ENCODE measurements around the gene NCAPD2.
A peak's percentile ranks its signal among the peaks of the same experiment; 100 is the strongest.
"Not testable (repeated sequence)": the region's sequence is repeated elsewhere in the genome, so short reads cannot be mapped to it uniquely, and the experiment has no call there.

The NCAPD2 gene

DNA sequence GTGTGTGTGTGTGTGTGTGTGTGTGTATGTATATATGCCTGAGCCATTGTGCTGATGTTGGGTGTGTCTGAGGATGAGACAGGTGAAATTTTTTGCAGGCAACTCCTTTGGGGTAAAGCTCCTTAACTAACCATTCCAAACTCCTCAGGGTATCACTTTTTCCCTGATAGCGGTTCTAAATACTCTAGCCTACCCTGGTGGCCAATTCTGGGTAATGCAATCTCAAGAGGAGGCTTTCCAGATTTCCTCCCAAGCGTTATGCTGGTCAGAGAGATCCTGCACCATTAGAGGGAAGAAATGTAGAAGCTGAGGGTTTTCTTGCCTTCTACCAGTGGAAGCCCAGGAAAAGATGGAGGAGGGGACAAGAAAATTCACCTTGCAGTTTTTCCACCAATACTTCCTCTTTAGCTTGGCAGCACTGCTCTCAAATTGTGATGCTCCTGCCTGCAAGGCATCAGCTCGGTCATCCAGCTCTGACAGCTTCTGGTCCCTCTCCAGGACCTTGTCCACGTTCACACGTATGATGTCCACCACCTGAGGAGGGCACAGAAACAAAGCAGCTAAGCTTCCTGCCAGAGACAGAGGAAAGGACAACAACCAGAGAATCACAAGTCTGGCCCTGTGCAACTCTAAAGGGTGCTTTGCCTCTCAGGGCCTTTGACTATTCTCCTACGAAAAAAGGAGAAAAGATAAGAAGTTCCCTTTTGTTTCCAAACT lies 28.3 kb upstream of the NCAPD2 start:
- DNase-seq (ENCODE audit: low read depth), result no peak

DNA sequence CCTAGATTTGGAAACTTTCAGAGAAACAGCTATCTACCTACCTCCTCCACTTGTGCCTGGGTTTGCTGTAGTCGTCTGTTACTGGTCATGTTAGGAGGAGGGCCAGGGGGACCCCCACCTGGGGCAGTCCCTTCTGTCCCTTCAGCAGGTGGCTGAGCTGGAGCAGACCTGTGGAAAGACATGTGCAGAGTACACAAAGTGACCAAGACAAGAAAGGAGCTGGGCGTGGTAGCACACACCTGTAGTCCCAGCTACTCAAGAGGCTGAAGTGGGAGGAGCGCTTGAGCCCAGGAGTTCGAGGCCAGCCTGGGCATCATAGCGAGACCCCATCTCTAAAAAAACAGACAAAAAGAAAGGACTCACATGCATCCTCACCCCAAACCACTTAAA lies 27.7 kb upstream of the NCAPD2 start:
- DNase-seq (ENCODE audit: low read depth), result no peak

DNA sequence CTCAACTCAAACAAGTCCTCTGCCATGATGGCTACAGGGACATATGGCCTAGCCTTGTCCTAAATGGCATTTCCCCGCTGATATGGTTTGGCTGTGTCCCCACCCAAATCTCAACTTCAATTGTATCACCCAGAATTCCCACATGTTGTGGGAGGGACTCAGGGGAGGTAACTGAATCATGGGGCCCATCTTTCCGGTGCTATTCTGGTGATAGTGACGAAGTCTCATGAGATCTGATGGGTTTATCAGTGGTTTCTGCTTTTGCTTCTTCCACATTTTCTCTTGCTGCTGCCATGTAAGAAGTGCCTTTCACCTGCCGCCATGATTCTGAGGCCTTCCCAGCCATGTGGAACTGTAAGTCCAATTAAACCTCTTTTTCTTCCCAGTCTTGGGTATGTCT lies 27.2 kb upstream of the NCAPD2 start:
- DNase-seq (ENCODE audit: low read depth), result not testable (repeated sequence)

DNA sequence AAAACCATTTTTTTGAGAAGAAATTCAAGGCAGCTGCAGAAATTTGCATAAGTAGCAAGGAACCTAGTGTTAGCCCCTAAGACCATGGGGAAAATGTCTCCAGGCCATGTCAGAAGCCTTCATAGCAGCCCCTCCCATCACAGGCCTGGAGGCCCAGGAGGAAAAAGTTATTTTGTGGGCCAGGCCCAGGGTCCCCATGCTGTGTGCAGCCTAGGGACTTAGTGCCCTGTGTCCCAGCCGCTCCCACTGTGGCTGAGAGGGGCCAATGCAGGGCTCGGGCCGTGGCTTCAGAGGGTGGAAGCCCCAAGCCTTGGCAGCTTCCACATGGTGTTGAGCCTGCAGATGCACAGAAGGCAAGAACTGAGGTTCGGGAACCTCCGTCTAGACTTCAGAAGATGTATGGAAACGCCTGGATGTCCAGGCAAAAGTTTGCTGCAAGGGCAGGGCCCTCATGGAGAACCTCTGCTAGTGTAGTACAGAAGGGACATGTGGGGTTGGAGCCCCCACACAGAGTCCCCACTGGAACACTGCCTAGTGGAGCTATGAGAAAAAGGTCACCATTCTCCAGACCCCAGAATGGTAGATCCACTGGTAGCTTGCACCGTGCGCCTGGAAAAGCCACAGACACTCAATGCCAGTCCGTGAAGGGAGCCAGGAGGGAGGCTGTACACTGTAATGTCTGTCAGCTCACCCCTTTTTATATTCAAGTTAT lies 26.2 kb upstream of the NCAPD2 start:
- DNase-seq (ENCODE audit: low read depth), result not testable (repeated sequence)

DNA sequence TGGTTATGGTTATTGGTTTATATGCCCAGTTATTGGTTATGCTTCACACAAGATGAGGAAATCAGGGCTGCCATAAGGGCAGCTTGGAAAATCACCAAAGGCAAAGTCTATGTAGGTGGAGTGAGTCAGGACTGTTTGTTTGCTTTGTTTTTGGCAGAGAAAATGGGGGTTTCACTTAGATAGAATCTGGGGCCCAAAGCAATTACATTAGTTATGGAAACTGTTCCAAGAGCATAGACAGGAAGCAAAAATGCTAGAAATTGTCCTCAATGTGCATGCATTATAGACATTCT lies 25.7 kb upstream of the NCAPD2 start:
- DNase-seq (ENCODE audit: low read depth), result no peak

DNA sequence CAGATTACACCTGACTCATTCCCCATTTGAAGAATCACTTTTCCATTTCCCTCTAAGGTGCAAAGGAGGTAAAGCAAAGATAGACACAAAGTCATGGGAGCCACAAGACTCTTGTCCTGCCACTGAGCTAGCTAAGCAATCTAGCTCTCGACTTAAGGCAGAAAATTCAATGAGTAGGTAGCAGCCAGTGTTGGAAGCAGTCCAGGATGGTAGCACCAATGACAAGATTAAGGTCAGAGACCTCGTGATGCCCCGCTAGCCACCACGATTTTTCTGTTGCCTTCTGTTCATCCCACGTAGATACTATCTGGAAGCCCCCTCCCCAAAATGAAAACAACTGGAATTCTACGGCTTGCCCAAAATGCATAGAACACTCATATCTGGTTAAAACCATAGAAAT lies 24.8 kb upstream of the NCAPD2 start:
- DNase-seq (ENCODE audit: low read depth), result no peak

DNA sequence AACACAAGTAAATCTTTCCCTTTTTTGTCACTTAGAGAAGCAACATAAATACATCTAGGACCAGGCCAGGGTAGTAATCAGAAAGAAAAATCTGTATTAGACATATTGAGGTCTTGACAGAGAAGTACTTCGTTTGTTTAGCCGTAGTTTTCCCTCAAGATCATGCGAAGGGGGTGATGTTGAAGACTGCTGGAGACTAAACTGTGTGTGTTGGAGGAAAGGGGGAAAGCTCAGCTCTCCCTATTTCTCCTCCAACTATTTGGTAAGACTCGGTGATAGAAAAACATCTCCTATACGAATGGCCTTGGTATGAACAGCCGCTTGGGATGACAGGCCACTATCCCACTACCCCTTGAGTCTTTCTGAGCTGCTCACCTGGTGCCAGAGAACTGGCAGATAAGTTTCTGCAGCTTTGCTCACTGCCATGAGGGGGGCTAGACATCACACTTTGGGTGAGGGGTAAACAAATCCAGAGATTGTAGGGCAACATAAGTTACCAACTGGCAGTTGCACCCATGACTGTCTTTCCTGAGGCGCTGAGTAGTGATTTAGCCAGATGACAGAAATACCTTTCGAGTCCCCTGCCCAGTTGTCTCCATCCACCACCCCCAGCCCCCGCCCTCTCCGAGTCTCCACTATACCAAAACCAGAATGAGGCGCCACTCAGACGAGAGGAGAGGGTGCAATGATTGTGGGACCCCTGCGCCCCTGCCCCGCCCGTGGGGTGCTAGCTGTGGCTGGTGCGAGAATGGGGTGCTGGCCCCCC lies 24.1 kb upstream of the NCAPD2 start:
- DNase-seq (ENCODE audit: low read depth), result no peak

DNA sequence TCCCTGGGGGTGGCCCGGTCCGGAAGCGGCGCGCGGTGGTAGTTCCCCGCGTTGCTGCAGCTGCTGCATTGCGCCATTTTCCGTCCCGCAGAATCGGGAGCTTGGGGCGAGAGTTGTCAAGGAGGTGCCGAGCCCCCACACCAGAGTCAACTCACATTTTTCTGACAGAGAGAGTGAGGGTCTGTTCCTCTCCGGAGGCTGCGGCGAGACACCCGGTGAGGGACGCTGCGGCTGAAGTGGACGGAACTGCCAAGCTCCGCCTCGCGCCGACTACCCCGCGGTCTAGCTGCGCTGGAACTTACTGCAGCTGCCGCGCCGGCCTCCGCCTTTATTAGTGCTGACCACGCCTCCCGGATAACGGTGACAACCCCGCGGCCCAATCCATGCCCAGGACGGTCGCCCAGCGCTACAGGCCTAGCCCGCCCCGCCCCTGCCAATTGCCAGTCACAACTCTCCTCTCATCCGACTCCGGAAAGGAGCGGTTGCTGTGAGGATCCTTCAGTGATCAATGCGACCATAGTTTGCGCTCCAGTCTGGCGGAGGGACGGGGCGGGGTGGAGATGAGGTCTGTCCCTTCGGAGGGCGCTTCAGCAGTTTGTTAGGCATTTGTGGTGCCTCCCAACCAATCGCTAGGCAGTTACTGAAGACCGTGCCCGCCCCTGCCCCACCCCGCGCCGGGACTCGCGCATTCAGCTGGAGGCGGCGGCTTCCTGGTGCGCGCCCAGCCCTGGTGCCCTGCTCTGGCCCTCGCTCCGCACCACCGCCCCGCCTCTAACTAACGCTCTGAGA lies 23.3 kb upstream of the NCAPD2 start, which contains the start of gene VAMP1:
TSS of gene VAMP1 (minus strand) at position 303 of the 789 bp plus-strand sequence. CDS start at position 157, 146 bp downstream.
- DNase-seq (ENCODE audit: low read depth), result peak; percentile 97

DNA sequence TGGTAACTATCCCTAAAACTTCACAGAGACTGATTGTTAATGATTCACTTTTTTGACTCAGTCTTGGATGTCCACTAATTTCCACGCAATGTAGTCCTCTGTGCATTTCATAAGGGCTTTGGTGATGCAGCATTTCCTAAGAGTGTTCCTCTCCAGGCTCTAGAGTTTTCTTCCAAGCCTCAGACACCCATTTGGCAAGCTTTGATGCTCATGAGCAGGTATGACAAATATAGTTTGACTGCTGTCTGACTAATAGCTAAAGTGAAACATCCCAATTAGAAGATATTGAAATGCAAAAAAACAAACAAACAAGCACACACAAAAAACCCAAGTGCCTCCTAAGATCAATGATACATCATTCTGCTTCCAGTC lies 21.9 kb upstream of the NCAPD2 start:
- no peak for DNase-seq (ENCODE audit: low read depth)

DNA sequence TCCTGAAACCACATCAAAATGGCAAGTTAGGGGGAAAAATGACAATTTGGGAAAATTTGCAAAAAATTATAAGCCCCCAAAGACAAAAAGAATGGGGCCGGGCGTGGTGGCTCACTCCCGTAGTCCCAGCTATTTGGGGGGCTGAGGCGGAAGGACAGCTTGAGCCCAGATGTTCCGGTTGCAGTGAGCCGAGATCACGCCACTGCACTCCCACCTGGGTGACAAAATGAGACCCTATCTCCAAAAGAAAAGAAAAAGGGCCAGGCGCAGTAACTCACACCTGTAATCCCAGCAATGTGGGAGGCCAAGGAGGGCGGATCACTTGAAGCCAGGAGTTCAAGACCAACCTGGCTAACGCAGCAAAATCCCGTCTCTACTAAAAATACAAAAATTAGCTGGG lies 21.4 kb upstream of the NCAPD2 start:
- DNase-seq (ENCODE audit: low read depth), result no peak

DNA sequence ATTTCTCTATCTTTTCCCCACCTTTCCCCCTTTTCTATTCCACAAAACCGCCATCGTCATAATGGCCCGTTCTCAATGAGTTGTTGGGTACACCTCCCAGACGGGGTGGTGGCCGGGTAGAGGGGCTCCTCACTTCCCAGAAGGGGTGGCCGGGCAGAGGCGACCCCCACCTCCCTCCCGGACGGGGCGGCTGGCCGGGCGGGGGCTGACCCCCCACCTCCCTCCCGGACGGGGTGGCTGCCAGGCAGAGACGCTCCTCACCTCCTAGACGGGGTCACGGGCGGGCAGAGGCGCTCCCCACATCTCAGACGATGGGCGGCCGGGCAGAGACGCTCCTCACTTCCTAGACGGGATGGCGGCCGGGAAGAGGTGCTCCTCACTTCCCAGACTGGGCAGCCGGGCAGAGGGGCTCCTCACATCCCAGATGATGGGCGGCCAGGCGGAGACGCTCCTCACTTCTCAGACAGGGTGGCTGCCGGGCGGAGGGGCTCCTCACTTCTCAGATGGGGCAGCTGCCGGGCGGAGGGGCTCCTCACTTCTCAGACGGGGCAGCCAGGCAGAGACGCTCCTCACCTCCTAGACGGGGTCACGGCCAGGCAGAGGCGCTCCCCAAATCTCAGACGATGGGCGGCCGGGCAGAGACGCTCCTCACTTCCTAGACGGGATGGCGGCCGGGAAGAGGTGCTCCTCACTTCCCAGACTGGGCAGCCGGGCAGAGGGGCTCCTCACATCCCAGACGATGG lies 18.5 kb upstream of the NCAPD2 start:
- not testable (repeated sequence) for DNase-seq (ENCODE audit: low read depth)

DNA sequence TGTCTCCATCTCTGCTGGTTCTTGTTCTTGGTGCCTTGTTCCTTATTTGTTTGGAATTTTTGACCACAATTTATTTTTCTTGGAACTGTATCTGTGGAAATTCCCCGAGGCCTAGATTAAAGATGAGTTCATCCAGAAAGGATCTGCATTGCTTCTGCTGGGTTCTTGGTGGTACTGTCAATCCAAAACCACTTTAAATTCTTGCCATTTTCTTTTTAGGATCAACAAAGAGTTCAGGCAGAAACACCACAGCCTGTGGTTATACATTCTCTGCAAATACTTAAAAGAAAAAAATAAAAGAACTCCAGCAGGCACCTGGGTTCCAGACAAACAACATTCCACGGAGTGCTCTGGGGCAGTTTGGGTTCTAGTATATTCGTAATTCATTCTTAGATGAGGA lies 17.4 kb upstream of the NCAPD2 start:
- DNase-seq (ENCODE audit: low read depth), result no peak

DNA sequence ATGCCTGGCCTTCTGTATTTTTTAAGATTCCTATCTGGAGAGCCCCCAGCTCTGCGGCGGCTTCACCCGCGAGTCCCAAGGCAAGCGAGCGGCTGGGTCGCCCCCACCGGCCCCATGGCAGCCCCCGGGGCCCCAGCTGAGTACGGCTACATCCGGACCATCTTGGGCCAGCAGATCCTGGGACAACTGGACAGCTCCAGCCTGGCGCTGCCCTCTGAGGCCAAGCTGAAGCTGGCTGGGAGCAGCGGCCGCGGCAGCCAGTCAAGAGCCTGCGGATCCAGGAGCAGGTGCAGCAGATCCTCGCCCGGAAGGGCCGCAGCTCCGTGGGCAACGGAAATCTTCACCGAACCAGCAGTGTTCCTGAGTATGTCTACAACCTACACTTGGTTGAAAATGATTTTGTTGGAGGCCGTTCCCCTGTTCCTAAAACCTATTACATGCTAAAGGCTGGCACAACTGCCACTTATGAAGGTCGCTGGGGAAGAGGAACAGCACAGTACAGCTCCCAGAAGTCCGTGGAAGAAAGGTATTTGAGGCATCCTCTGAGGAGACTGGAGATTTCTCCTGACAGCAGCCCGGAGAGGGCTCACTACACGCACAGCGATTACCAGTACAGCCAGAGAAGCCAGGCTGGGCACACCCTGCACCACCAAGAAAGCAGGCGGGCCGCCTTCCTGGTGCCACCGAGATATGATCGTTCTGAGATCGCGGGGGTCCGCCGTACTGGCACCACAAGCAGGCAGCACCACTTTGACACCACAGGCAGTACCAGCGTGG lies 16.1 kb upstream of the NCAPD2 start:
- DNase-seq (ENCODE audit: low read depth), result not testable (repeated sequence)

DNA sequence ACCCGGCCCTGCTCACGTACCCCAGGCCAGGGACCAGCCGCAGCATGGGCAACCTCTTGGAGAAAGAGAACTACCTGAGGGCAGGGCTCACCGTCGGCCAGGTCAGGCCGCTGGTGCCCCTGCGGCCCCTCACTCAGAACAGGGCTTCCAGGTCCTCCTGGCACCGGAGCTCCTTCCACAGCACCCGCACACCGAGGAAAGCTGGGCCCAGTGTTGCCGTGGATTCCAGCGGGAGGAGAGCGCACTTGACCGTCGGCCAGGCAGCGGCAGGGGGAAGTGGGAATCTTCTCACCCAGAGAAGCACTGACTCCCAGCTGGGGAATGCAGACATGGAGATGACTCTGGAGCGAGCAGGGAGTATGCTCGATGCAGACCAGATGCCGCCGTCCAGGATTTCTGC lies 15.5 kb upstream of the NCAPD2 start:
- no peak for DNase-seq (ENCODE audit: low read depth)

DNA sequence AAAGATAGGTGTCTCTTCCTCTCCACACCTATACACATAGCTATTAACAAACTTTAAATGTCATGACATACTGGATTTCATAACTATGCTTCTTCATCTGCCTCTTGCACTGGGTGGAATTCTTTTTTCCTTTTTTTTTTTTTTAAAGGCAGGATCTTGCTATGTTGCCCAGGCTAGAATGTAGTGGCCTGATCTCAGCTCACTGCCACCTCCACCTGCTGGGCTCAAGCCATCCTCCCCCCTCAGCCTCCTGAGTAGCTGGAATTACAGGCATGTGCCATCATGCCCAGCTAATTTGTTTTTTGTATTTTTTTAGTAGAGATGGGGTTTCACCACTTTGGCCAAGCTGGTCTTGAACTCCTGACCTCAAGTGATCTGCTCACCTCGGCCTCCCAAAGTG lies 5.7 kb upstream of the NCAPD2 start:
- DNase-seq (ENCODE audit: low read depth), result no peak

DNA sequence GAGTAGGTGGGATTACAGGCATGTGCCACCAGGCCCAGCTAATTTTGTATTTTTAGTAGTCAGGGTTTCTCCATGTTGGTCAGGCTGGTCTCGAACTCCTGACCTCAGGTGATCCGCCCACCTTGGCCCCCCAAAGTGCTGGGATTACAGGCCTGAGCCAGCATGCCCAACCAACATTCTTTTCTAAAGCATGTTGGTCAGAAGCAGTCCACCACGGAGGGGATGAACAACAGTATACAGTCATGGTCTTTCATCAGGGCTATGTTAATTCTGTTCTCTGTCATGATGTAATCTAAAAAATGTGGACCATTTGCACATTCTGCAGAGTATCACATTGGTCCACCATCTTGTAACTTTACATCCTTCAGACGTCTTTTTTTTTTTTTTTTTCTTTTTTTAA lies 4.5 kb upstream of the NCAPD2 start:
- DNase-seq (ENCODE audit: low read depth), result no peak

DNA sequence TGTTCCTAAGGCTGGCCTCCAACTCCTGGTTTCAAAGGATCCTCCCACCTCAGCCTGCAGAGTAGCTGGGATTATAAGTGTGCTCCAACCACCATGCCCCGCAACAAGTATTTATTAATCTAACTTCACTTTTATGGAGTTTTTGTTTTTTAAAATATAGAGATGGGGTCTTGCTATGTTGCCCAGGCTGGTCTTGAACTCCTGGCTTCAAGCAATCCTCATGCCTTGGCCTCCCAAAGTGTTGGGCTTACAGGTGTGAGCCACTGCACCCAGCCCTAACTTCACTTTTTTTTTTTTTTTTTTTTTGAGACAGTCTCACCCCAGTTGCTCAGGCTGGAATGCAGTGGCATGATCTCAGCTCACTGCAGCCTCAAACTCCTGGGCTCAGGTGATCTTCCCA lies 3.2 kb upstream of the NCAPD2 start:
- not testable (repeated sequence) for DNase-seq (ENCODE audit: low read depth)

DNA sequence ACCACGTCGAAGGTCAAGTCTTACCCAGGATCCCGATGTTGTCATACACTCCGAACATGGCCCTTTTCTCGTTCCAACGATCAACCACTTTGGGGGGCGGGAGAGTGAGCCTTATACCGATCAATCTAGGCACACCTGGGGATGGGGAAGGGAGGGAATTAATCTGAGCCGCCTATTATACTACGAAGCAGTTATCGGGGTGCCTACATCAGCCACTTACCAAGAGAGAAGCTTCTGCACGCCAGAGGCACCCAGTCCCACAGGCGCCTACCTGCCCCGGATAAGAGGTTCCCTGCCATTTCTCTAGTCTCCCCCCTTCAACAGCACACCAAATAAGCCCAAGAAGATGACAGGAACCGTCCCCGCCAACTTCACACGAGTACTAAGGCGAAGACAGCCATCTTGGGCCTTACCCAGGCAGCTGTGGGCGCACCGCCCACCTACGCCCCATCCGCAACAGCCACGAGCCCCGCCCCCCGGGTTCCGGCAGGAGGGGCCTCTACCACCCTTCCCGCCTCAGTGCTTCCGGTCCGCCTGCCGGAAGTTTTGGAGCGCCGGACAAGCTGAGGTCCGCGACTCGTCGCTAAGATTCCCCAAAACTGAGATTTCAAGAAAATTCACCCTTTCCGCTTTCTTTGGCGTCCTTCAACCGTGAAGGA lies 935 bp upstream of the NCAPD2 start, which contains the start of gene MRPL51:
TSS of gene MRPL51 (minus strand) at position 425 of the 659 bp plus-strand sequence. CDS start at position 299, 126 bp downstream.
- peak; percentile 93 for DNase-seq (ENCODE audit: low read depth)

DNA sequence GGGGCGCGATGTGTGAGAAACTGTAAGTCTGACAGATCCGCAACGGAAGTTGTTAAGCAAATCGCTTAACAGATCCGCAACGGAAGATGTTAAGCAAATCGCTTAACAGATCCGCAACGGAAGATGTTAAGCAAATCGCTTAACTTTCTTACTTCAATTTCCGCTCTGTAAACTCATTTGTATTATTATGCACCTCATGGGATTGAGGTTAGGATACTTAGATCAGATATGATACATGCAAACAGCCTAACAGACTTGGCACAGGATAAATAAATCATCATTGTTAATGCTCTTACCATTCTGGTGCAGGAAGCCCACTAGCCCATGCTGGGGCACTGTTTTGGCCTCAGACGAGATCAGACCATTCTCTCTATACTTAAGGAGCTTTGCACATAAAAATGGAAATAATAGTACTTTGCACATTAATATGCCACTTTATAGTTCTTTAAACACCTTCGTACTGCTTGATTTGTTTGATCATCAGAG lies 399 bp downstream of the NCAPD2 start:
- DNase-seq (ENCODE audit: low read depth), result no peak

DNA sequence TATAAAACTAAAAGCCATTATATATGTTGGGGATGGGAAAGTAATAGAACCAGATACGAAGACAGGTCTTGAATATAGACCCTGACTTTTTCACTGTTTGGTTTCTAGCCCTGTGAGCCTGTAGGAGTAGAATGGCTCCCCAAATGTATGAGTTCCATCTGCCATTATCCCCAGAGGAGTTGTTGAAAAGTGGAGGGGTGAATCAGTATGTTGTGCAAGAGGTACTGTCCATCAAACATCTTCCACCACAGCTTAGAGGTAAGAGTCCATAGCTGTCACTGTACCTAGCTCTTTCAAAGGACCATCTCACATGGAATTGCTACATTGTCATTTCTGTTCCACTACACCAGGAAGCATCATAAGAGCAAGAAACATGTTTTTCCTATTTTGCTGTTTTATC lies 1.1 kb downstream of the NCAPD2 start:
- DNase-seq (ENCODE audit: low read depth), result no peak
